Lung (tissue), 12 donors: ENCODE data around the gene TBRG1. TPM values are rescaled to one million over a fixed set of nuclear protein-coding genes. Genes with fewer than 3 reads are reported as not detected.
A peak's percentile ranks its signal among the peaks of the same experiment; 100 is the strongest.
"Not testable (repeated sequence)": the region's sequence is repeated elsewhere in the genome, so short reads cannot be mapped to it uniquely, and the experiment has no call there.

Experiments
- ATAC-seq: fragments of 200-7000 bp; cut with Tn5 transposase; one replicate; pipeline ENCODE4 v1.9.1; 2020; ENCODE audit warnings: moderate number of reproducible peaks; ENCODE audit not compliant: insufficient read depth, low FRiP score
- DNase-seq, 3 donors: peaks; one replicate each; pipeline ENCODE4 v3.0.0-alpha.2; 2013 to 2017
- H3K27ac ChIP-seq, 2 donors: one replicate each; pipeline ENCODE4 v1.5.1; 2013; ENCODE audit warnings: mild to moderate bottlenecking in 2 of 2, moderate library complexity in 2 of 2, control low read depth in 1 of 2, inconsistent platforms in 1 of 2, low read depth in 1 of 2, low read length in 1 of 2
- H3K27me3 ChIP-seq, 3 donors: one replicate each; pipeline ENCODE4 v1.5.1; 2013; ENCODE audit warnings: low read length in 2 of 3; ENCODE audit not compliant: control insufficient read depth in 3 of 3, insufficient read depth in 3 of 3
- H3K36me3 ChIP-seq, 4 donors: one replicate each; pipeline ENCODE4 v1.5.1; 2013; ENCODE audit warnings: low read length in 4 of 4, mild to moderate bottlenecking in 1 of 4, moderate library complexity in 1 of 4; ENCODE audit not compliant: control insufficient read depth in 4 of 4, insufficient read depth in 4 of 4
- H3K4me1 ChIP-seq, 5 donors: one replicate each; pipeline ENCODE4 v1.5.1; 2013; ENCODE audit warnings: low read length in 5 of 5, mild to moderate bottlenecking in 2 of 5, moderate library complexity in 1 of 5; ENCODE audit not compliant: control insufficient read depth in 5 of 5, insufficient read depth in 5 of 5
- H3K4me3 ChIP-seq: one replicate; pipeline ENCODE4 v1.5.1; 2013; ENCODE audit warnings: mild to moderate bottlenecking, control low read depth, moderate library complexity
- H3K9ac ChIP-seq, 2 donors: one replicate each; pipeline ENCODE4 v1.5.1; 2013; ENCODE audit warnings: low read length in 2 of 2, control low read depth in 1 of 2; ENCODE audit not compliant: insufficient read depth in 1 of 2
- H3K9me3 ChIP-seq, 4 donors: one replicate each; pipeline ENCODE4 v1.5.1; 2013; ENCODE audit warnings: low read length in 3 of 4, mild to moderate bottlenecking in 1 of 4, moderate library complexity in 1 of 4; ENCODE audit not compliant: control insufficient read depth in 4 of 4, insufficient read depth in 3 of 4
- CTCF ChIP-seq: IDR thresholded peaks from 2 replicates; pipeline ENCODE4 v1.5.1; 2012; ENCODE audit warnings: mild to moderate bottlenecking; ENCODE audit errors: control extremely low read depth, extremely low read depth
- WGBS, 2 donors: extraction: QIAGEN DNeasy Blood & Tissue Kit; methylation state at CpG; one replicate each; pipeline ENCODE4 v1.1.7; 2013; 5-methylcytosine and 5-hydroxymethylcytosine counted together
- polyA plus RNA-seq, 2 donors: library from polyadenylated mRNA; stranded (reverse); fragments of 200-250 nt; gene quantifications; one replicate each; pipeline ENCODE4 v1.2.1, GENCODE V29; 2013
- total RNA-seq, 2 donors: library from RNA; depleted of rRNA in 1 of 2; stranded (reverse); fragments of >200 nt in 1 of 2; gene quantifications; one replicate each; pipeline ENCODE4 v1.2.1, GENCODE V29; 2014 to 2021
- donor health status: control.
- donor health status: control.
- donor health status: Bipolar disorder and iron deficiency.
- donor health status: healthy.
- donor health status: DM: yes; HTN: yes; CAD: no.

Gene TBRG1
- total and polyA plus RNA-seq, 4 donors: 31.3 to 47.0 (median 37.6) TPM

GRCh38 chr11:124602193-124602592, 20.5 kb upstream of the TBRG1 start:
- Histone ChIP-seq H3K9ac (no peak overlapping the region), H3K27me3 (peaks cover 0 to 4% (median 0%) of the 10 kb centered on the region in 3 donors), H3K9me3 (peaks cover 0 to 2% (median 0%) of the 10 kb centered on the region in 4 donors), H3K4me1 (no peaks in the 10 kb centered on the region), H3K36me3 (no peaks in the 10 kb centered on the region), H3K4me3 (no peak overlapping the region), H3K27ac (no peak overlapping the region)
- DNase-seq (no peak), ATAC-seq (no peak)
- 79 to 86% methylated on average over 3 of the region's 3 CpGs for WGBS, 2 donors
- no peak for TF ChIP-seq CTCF

DNA sequence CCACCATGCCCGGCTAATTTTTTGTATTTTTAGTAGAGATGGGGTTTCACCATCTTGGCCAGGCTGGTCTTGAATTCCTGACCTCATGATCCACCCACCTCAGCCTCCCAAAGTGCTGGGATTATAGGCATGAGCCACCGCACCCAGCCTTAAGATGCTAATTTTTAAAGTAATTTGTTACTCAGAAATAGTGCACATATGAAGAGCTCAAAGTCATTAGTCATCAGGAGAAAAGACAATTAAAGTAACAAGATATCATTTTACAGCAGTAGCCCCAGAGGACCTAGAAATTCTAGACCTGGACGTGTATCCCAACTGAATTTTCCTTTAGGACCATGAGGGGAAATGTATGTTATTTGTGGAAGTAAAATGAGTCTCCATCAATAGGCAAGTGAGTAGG, 19.9 kb upstream of the TBRG1 start:
- not testable (repeated sequence) for H3K4me1 ChIP-seq, ATAC-seq, H3K4me3 ChIP-seq, H3K27me3 ChIP-seq, H3K36me3 ChIP-seq, H3K9ac ChIP-seq, H3K27ac ChIP-seq, H3K9me3 ChIP-seq, DNase-seq
- 71 to 92% methylated on average over 3 of the region's 3 CpGs for WGBS, 2 donors

DNA sequence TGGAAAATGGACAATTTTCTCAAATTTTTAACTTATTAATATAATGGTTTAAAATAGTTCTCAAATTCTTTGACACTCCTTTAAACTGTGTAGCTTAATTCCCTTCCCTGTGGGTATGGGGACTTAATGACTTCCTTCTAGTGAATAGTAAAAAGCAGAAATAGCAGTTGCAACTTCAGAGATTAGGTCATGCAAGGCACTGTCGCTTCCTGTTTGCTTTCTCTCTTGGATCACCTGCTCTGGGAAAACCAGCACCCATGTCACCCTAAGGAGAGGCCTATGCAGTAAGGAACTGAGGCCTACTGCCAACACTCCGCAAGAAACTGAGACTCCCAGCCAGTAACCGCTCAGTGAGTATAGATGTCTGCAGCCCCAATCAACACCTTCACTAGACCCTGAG, 16.9 kb upstream of the TBRG1 start:
- H3K27ac ChIP-seq: no peak overlapping the region
- ATAC-seq (no peak), DNase-seq (peak in 1 of 3 donors; percentile 9)
- H3K27me3 ChIP-seq: peaks cover 0 to 4% (median 0%) of the 10 kb centered on the region in 3 donors
- no peak overlapping the region for H3K9ac ChIP-seq
- WGBS, 2 donors: 62 to 76% methylated on average over 3 of the region's 3 CpGs
- no peaks in the 10 kb centered on the region for H3K36me3 ChIP-seq
- no peak for TF ChIP-seq CTCF
- peaks cover 0 to 2% (median 0%) of the 10 kb centered on the region in 4 donors for H3K9me3 ChIP-seq
- no peaks in the 10 kb centered on the region for H3K4me1 ChIP-seq
- H3K4me3 ChIP-seq: no peak overlapping the region

GRCh38 chr11:124608147-124608546, 14.5 kb upstream of the TBRG1 start:
- no peaks in the 10 kb centered on the region for H3K4me1 ChIP-seq
- H3K4me3 ChIP-seq: no peak overlapping the region
- no peak overlapping the region for H3K27ac ChIP-seq
- no peak for DNase-seq
- H3K9me3 ChIP-seq: no peaks in the 10 kb centered on the region
- no peaks in the 10 kb centered on the region for H3K27me3 ChIP-seq
- ATAC-seq: no peak
- no peak for TF ChIP-seq CTCF
- H3K36me3 ChIP-seq: no peaks in the 10 kb centered on the region
- no peak overlapping the region for H3K9ac ChIP-seq
